ENCODE data around the gene HAVCR2.
"Not testable (repeated sequence)": the region's sequence is repeated elsewhere in the genome, so short reads cannot be mapped to it uniquely, and the experiment has no call there.

- not testable (repeated sequence) for TF ChIP-seq CREM (IDR thresholded peaks at IDR 0.05); CREM (CRISPR knock-in tag; IDR thresholded peaks at IDR 0.05); CTCF (CRISPR knock-in tag; IDR thresholded peaks at IDR 0.05); ZNF329 (CRISPR knock-in tag; IDR thresholded peaks at IDR 0.05; ENCODE audit: low read depth)
Observed at GRCh38 chr5:157056848-157057247, 52.0 kb downstream of the HAVCR2 start.

All from HepG2 (cell line).